ENCODE measurements around the gene PDPK1.
"Not testable (repeated sequence)": the region's sequence is repeated elsewhere in the genome, so short reads cannot be mapped to it uniquely, and the experiment has no call there.

The PDPK1 gene

DNA sequence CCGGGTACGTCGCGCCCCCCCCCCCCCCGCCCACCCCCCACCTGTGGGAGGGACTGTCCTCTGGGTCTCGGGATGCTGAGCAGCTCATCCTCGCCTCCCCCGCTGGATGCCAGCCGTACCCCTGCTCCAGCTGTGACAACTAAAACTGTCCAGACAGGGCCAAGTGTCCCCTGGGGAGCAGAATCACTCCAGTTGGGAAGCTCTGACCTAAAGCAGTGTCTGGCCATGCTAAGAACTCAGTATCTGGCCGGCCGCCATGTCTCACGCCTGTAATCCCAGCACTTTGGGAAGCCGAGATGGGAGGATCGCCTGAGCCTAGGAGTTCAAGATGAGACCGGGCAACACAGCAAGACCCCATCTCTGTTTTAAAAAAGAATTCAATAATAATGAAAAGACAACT is 83.0 kb downstream of the PDPK1 start:
- not testable (repeated sequence) for DNase-seq

DNA sequence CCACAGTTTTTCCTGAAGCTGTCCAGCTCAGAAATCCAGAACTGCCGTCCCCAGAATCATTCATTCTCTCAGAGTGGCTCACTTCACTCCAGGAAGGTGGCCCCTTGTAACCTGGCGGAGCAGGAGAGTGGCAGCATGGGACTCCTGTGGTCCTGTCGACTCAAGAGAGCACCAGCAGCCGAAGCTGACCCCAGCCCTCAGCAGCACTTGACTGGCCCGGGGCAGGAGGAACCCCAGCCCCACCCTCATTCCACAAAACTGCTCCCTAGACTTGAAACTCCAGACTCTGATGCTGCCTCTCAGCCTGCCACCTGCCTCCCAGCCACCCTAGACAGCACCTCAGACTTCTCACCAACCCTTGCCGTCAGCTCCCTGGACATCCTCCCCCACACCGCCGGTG is 83.6 kb downstream of the PDPK1 start:
- not testable (repeated sequence) for DNase-seq

DNA sequence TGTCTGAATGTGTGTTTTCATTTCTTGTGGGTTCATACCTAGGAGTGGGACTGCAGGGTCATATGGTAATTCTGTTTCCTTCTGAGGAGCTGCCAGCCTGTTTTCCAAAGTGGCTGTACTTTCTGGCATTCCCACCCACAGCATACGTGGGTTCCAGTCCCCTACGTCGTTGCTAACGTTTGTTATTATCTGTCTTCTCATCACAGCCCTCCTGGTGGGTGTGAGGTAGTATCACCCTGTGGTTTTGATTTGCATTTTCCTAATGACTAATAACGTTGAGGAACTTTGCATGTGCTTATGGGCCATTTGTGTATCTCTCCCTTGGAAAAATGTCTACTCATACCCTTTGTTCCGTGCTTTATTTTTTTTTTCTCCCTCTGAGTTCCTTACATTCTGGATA is 89.3 kb downstream of the PDPK1 start:
- DNase-seq: not testable (repeated sequence)

DNA sequence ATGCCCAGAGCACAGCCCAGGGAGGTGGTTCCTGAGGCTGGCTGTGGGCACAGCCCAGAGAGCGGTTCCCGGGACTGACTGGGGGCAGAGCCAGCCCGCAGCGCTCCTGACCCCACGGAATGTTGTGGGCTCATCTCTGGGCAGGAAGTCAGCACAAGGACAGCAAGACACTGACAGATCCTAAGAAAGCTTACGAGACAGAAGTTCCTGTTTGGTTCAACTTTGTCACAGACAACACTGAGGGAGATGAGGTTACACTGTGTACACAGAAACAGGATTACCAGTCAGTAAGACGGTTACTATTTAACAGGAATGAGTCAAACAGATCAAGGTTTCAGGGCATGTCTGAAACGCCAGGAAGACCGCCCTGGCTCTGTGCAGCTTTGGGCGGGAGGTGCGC is 93.4 kb downstream of the PDPK1 start:
- not testable (repeated sequence) for DNase-seq

DNA sequence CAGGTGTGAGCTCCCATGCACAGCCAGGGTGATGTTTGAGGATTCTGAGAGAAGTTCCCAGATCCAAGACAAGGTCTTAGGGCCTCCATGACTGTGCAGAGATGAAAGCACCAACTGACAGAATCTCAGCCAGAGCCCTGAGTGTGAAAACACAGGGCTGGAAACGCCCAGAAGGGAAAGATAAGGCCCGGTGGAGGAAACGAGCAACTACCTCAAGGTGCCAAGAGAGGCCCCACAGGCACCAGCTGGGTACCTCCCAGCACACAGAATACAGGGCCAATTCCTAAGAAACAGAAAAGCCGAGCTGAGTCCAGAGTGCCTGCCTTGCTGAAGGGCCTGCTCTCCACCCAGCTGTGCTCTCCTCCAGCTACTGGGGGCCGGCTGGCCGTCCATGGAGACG is 94.5 kb downstream of the PDPK1 start:
- not testable (repeated sequence) for DNase-seq

DNA sequence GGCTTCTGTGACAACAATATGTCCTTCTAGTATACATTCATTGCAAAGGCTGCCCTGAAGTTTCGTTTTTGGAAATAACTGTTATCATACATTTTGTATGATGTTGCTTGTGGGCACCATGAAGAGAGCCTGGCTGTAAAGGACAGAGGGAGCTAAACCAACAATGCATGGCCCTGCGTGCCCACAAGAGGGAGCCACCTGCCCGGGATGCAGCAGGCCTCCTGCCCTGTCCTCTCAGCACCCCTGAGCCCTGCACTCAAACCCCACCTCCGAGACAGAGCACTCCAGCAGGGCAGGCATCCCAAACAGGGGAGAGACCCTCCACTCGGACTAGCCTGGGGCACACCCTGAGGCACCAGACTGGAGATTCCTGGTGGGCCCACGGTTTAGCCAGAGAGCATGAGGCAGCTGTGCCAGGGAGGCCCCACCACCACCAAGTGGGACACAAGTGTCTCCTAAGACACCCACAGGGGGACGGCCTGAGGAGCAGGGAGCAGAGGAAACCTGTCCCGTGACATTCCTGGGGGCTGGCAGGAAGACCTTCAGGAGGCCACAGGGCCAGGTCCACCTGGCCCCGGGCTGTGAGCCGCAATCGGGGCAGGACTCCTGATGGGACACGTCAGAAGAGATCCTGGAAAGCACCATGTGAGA is 101.4 kb downstream of the PDPK1 start:
- peak; percentile 65 for DNase-seq

DNA sequence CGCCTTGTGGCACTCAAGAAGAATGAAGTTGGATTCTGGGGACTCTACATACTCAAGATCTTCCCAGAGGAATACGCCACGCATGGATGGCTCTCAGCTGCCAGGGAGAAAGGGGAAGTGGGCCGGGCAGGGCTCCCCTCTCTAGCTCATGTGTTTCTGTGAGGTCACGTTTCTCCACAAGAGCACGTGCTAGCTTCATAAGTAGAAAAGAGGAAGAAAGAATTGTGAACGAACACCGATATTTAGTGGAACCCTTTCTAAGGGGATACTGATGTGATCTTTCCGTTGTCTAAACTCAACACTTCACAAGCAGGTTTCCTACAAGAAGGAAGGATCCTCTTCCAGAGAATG is 101.9 kb downstream of the PDPK1 start:
- not testable (repeated sequence) for DNase-seq

DNA sequence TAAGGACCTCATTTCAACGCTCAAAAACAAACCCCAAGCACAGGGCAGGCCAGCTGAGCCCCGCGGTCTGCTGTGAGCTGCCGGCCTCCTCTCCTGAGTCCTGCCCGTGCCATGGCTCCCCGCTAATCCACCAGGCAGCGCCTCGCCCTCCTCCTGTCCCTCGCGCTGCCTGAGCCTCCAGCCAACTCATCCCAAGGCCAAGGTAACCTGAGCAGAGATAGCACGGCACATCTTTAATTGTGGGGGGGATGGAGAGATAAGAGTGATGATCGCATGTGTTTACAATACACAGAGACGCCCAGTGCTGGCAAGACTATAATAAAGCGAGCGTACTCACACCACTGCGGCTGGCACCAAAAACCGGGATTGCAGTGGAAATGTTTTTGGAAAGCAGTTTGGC is 104.7 kb downstream of the PDPK1 start:
- not testable (repeated sequence) for DNase-seq

DNA sequence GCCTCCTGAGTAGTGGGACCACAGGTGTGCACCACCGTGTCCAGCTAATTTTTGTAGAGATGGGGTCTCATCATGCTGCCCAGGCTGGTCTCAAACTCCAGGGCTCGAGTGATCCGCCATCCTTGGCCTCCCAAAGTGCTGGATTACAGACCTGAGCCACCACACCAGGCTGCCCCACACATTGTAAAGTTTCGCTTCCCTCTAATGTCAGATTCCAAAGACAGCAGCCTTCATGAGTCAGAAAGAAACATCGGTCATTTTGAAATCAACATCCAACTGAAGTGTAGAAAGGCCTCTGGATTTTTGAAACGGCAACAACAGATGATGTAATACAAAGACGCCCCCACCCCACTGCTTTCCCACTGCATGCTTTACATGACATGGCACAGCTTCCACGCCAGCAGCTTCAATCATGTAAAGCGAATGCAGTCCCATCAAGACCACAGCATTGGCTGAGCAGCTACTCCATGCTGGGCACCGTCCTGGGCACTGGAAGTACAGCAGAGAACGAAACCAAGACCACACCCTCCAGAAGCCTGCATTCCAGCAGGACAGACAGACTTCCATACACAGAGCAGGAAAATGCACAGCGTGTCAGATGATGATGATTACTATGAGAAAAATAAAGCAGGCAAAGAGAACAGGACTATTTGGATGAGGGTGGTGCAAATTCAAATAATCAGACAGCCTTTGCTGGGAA is 107.1 kb downstream of the PDPK1 start:
- DNase-seq: not testable (repeated sequence)

DNA sequence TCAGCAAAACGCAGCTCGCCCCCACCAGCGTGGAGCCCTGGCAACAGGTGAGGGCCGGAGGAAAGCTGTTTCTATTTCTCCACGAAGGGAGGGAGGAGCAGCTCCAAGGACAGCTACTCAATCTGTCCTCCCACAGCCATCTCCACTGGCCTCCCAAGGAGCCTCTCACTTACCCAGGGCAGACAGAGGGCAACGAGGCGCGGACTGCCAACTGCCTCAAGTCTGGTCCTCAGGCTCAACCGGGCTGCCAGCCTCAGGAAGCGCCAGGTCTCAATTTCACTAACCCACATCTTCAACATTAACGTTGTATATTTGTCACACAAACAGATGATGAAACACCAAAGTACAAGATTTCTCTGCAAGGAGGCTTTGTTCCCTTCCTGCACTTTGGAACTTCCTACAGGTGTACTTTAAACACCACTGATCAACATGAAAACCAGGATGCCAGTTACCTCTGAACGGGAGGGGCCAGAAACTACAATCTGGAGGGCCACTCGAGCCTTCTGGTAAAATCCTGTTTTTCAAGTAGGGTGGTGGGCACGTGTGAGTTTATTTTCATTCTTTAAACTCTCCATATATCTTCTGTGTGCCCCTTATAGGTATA is 113.5 kb downstream of the PDPK1 start:
- not testable (repeated sequence) for DNase-seq
